ENCODE results near the gene YIF1A.
"Not testable (repeated sequence)": the region's sequence is repeated elsewhere in the genome, so short reads cannot be mapped to it uniquely, and the experiment has no call there.

Gene YIF1A

DNA sequence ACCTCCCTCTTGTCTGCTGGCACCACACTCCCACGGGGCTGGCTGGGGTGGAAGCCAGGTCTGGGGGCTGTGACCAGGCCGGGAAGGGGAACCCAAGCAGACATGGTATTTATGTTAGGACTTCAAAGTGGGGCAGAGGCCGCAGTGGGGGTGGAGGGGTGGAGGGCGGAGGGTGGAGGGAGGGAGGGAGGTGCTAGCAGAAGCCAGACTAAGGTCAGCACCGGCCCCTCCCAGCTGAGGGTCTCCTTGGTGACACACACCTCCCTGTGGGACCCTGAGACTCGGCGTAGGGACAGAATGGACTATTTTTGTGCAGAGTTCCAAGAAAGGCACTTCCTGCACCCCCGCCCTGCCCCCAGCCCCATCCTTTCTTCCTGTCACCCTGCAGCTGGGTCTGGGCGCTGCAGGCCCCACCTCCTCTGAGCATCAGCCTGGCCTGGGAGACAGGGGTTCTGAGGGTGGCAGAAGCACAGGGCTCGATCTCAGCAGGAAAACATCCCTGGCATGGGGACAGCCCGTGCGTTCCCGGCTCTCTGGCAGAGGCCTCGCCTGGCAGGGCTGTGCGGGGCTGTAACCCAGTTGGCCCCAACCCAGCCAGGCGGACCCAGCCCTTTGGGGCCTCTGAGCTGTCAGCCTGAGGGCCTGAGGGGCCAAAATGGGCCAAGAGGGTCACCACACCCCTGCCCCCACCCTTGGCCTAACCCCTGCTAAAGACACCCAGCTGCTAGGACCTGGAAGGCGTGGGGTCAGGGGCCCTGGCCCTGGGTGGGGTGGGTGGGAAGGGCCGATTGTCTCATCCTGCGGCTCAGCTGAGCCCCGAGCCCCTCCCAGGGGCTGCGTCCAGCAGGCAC lies 37.5 kb upstream of the YIF1A start:
- peak; percentile 28 for DNase-seq (ENCODE audit: low spot score)

DNA sequence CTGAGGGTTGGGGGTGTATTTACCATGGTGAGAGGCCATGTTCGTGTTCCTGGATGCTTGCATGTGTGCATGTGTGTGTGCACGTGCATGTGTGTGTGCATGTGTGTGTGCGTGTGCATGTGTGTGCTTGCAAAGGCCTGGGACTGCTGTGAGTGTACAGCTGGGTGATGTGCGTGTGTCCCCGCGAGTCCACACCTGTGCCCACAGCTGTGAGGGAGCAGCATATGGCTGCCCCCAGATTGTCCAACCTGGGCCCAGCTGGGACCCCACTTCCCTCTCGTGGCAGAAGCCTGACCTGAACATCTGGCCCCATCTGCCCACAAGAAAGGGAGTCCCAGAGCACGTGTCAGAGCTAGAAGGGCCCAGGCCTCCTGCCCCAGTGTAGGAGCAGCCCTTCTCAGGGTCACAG lies 36.3 kb upstream of the YIF1A start:
- DNase-seq (ENCODE audit: low spot score), result no peak

GRCh38 chr11:66324664-66325063 lies 35.7 kb upstream of the YIF1A start:
- DNase-seq (ENCODE audit: low spot score), result no peak

GRCh38 chr11:66323684-66324083 lies 34.7 kb upstream of the YIF1A start:
- DNase-seq (ENCODE audit: low spot score), result no peak

GRCh38 chr11:66322732-66323427 lies 33.9 kb upstream of the YIF1A start:
- no peak for DNase-seq (ENCODE audit: low spot score)

- DNase-seq (ENCODE audit: low spot score), result no peak
These were observed 32.7 kb upstream of the YIF1A start for GRCh38 chr11:66321606-66322005.

- not testable (repeated sequence) for DNase-seq (ENCODE audit: low spot score)
These were observed 31.8 kb upstream of the YIF1A start for GRCh38 chr11:66320748-66321147.

DNA sequence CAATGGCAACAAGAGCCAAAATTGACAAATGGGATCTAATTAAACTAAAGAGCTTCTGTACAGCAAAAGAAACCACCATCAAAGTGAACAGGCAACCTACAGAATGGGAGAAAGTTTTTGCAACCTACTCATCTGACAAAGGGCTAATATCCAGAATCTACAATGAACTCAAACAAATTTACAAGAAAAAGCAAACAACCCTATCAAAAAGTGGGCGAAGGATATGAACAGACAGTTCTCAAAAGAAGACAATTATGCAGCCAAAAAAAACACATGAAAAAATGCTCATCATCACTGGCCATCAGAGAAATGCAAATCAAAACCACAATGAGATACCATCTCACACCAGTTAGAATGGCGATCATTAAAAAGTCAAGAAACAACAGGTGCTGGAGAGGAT lies 31.3 kb upstream of the YIF1A start:
- DNase-seq (ENCODE audit: low spot score), result not testable (repeated sequence)

- DNase-seq (ENCODE audit: low spot score), result no peak
These were observed 29.6 kb upstream of the YIF1A start for GRCh38 chr11:66318600-66318970.

DNA sequence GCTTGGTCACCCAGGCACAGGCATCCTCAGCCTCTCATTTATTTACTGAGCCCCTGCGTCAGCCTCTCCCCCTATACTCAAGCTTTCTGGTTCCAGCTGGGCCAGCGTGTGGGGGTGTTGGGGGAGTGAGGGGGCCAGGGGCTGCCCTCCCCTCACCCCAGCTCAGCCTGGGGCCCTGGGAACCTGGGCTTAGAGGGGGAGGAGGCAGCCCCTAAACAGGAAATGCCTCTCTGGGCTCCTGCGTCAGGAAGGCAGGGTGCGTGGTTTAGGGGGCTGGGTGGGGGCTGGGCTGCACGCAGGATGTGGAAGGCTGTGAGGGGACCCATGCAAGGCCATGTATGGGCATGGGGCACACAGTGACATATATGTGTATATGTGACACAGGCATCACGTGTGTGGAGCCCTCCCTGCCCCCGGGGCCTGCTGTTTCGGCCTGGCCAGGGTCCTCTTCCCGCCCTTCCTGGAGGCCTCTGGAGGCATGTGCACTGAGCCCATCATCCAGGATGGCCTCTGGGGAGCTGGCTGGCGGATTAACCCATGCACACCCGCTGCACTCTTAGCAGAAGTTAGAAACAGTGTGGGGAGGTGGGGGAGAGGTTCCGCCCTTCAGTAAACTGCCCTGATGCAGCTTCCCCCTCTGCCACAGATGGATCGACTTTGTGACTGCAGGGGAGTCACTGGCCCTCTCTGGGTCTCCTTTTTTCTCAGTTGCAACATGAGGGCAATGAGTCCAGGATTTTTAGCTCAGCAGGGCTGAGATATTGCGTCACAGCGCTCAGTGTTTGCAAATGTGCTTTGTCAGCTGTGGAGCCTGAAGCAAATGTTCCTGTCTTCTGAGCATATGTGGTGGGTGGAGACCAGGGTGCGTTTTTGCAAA lies 29.0 kb upstream of the YIF1A start:
- DNase-seq (ENCODE audit: low spot score), result peak; percentile 75

DNA sequence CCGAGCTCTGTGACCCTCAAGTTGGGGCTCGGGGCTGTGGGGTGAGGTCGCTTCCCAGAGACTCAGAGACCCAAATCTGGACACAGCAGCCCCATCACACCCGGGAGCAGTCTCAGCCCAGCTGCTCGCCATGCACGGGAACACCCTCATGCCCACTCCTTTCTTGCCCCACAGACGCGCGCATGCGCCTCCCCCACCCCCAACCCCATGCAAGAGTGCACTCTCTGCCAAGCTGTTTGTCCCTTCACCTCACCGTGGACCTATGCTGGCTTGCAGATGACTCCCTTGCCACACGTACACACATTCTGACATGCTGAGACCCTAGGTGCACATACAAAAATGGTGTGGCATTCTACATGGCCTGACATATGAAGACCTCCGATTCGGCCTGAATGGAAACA lies 28.4 kb upstream of the YIF1A start:
- no peak for DNase-seq (ENCODE audit: low spot score)

DNA sequence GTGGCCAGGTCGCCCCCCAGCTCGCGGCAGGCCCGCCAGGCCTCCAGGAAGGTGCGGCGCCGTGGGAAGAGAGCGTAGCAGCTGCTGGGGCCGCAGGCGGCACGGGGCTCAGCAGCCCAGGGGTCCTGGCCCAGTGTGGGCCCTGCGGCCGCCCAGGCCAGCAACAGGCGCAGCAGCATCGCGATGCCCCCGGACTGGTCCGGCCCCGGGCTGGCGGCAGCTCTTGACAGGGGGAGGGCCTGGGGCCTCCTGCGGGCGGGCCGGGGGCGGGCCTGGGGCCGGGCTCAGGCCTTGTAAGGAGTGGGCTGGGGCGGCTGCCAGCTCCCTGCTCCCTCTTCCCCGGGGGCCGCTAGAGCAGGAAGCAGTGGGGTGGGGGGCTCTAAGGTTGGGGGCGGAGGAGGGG lies 27.9 kb upstream of the YIF1A start, which contains the start of gene CD248:
TSS of gene CD248 (minus strand) at position 196 of the 403 bp plus-strand sequence. CDS start at position 179, 17 bp downstream.
- DNase-seq (ENCODE audit: low spot score), result peak; percentile 66

GRCh38 chr11:66315921-66316811 lies 27.2 kb upstream of the YIF1A start:
- no peak for DNase-seq (ENCODE audit: low spot score)

GRCh38 chr11:66315498-66315885 lies 26.5 kb upstream of the YIF1A start:
- DNase-seq (ENCODE audit: low spot score), result no peak

DNA sequence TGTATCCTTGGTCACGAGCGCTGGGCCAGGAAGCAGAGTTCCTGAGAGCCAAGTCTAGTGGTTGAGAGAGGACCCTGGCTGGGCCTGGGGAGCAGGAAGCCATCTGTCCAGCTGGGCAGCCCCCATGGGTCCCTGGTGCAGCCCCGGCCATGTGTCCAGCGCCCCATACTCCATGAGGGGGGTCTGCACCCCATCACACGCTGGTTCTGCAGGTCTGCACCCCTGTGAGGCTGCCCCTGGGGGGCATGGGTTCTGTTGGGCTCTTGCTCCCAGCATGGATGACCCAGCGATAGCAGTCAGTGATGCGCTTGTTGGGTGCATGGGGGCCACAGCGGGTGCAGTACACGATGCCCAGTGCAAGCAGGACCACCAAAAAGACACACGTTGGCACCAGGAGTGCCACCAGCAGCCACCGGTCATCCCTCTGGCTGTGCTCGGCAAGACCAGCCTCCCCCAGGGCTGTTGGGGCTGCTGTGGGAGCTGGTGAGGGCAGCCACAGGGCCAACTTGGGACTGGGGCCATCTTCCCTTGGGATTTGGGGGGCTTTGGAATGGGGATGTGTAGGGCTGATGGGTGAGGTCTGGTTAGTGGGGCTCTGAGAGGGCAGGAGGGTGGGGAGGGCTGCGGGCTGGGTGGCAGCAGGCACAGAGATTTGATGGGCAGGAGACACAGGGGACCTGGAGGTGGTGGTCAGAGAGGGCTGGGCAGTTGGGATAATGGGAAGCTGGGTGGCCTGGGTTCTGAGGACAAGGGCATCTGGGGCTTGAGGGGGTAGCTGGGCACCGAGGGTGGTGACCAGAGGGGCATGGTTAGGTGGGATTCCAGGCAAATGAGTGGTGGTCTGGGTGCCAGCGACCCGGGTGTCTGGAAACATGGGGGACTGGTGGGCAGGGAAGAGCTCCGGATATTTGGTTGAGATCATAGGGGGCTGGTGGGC lies 25.9 kb upstream of the YIF1A start:
- no peak for DNase-seq (ENCODE audit: low spot score)

- DNase-seq (ENCODE audit: low spot score), result no peak
These were observed 25.2 kb upstream of the YIF1A start for GRCh38 chr11:66314186-66314501.

DNA sequence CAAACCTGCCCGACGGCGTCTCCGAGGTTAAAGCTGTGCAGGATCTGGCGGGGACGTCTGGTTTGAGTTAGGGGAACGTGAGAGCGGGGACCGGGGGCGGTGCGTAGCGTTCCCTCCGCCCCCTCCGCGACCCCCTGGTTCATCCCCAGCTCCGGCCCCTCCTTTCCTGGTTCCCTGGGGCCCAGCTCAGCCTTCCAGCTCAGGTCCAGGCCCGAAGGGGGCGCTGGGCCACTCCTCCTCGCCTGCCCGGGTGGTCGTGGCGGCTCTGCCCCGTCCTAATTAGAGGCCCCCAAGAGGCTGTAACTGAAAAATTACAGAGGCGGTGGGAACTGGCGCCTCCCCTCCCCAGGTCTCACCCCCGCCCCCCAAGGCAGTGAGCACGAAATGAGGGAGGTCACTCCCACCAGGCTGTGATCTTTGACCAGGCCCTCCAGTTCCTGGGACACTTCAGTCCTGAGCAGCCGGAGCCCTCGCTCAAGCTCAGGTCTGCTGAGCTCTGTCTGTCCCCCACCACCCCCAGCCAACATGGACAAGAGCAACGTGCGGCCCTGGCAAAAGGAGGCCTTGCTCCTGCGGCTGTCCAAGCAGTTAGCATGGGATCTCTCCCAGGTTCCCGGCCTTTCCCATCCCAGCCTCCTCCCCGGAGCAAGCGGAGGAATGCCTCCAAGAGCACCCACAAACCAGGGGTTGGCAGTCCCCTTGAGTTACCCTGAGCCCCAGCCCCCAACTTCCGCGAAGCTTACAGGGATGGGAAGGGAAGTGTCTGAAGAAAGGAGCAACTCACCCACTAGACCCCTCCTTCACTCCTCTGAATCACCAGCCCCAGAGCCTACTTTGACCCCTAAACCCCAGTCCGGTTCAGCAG lies 24.6 kb upstream of the YIF1A start:
- DNase-seq (ENCODE audit: low spot score), result peak; percentile 75

DNA sequence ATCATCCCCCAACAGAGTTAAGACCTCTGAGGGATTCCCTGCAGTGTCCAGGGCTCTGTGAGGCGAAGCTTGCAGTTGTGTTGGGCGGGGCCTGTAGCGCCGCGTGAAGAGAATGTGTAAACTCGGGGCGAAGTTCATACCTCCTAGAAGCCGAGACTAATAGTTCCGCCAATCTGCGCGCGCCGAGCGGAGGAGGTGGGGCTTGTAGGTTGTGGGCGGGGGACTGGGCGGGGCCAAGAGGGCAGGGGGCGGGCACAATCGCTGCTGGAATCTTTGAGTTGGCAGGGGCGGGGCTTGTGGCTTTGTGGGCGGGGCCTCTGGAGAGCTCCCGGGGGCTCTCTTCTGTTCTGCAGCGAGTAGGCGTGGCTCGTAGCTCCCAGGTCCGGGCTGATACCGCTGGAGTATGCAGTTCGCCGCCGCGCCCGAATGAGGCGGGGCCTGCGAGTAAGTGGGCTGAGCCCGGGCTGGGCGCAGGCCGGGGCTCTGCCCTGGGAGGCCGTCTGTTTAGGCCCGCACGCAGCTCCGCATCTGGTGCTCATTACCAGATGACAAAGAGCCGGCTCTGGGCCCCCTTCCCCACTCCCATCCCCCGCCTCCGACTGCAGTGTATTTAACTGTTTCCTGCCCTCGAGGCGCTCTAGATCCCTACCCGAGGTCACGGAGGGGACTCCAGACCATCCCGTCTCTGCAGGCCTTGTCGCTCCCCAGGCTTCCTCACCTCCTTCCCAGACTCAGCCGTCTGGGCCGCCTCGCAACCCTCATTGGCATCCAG lies 23.8 kb upstream of the YIF1A start:
- peak; percentile 94 for DNase-seq (ENCODE audit: low spot score)
